Suprapubic skin (tissue), 3 donors: ENCODE data around the gene BRK1.

Experiments used
- EP300 ChIP-seq: sonication (generic); formaldehyde crosslinking; IDR thresholded peaks from one replicate; pipeline ENCODE4 v1.6.1; 2017; ENCODE audit warnings: antibody characterized with exemption
- POLR2A ChIP-seq, 2 donors: fragments of 450-650 bp; IDR thresholded peaks; one replicate each; pipeline ENCODE4 v1.6.1; 2017; ENCODE audit warnings: antibody characterized with exemption in 2 of 2, mild to moderate bottlenecking in 2 of 2, moderate library complexity in 2 of 2
- TF ChIP-seq, protein P1 (sequence below), 2 donors: fragments of 200-600 bp in 1 of 2; fragments of 450-650 bp in 1 of 2; sonication (generic) in 1 of 2; IDR thresholded peaks; one replicate each; pipeline ENCODE4 v1.5.1; 2016 to 2019; ENCODE audit warnings: antibody characterized with exemption in 2 of 2, mild to moderate bottlenecking in 1 of 2, moderate library complexity in 1 of 2

DNA sequence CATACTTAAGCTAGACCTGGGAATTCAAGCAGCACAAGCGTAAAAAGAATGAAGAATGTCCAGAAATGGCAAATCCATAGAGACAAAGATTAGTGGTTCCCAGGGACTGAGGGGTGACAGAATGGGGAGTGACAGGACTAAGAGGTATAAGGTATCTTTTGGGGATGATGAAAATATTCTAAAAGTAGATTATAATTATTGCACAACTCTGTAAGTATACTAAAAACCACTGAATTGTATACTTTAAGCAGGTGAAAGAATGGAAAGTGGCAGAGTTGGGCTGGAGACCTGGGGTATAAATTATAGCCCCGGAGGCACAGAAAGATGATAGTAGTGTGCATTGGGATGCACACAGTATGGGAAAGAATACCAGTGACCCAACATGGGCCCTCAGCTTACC is 5.6 kb downstream of the BRK1 start:
- TF ChIP-seq, protein P1, sequence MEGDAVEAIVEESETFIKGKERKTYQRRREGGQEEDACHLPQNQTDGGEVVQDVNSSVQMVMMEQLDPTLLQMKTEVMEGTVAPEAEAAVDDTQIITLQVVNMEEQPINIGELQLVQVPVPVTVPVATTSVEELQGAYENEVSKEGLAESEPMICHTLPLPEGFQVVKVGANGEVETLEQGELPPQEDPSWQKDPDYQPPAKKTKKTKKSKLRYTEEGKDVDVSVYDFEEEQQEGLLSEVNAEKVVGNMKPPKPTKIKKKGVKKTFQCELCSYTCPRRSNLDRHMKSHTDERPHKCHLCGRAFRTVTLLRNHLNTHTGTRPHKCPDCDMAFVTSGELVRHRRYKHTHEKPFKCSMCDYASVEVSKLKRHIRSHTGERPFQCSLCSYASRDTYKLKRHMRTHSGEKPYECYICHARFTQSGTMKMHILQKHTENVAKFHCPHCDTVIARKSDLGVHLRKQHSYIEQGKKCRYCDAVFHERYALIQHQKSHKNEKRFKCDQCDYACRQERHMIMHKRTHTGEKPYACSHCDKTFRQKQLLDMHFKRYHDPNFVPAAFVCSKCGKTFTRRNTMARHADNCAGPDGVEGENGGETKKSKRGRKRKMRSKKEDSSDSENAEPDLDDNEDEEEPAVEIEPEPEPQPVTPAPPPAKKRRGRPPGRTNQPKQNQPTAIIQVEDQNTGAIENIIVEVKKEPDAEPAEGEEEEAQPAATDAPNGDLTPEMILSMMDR (IDR thresholded peaks at IDR 0.05), result no peak
- TF ChIP-seq POLR2A (IDR thresholded peaks at IDR 0.05) (no peak), EP300 (no peak)
